Lung (tissue), 12 donors: Measurements from ENCODE around the gene KIAA1755. TPM values are rescaled to one million over a fixed set of nuclear protein-coding genes. Genes with fewer than 3 reads are reported as not detected.

ENCODE experiments used
- ATAC-seq: fragments of 200-7000 bp; cut with Tn5 transposase; one replicate; pipeline ENCODE4 v1.9.1; 2020; ENCODE audit warnings: moderate number of reproducible peaks; ENCODE audit not compliant: insufficient read depth, low FRiP score
- DNase-seq, 3 donors: peaks; one replicate each; pipeline ENCODE4 v3.0.0-alpha.2; 2013 to 2017
- H3K27ac ChIP-seq, 2 donors: one replicate each; pipeline ENCODE4 v1.5.1; 2013; ENCODE audit warnings: mild to moderate bottlenecking in 2 of 2, moderate library complexity in 2 of 2, control low read depth in 1 of 2, inconsistent platforms in 1 of 2, low read depth in 1 of 2, low read length in 1 of 2
- H3K27me3 ChIP-seq, 3 donors: one replicate each; pipeline ENCODE4 v1.5.1; 2013; ENCODE audit warnings: low read length in 2 of 3; ENCODE audit not compliant: control insufficient read depth in 3 of 3, insufficient read depth in 3 of 3
- H3K36me3 ChIP-seq, 4 donors: one replicate each; pipeline ENCODE4 v1.5.1; 2013; ENCODE audit warnings: low read length in 4 of 4, mild to moderate bottlenecking in 1 of 4, moderate library complexity in 1 of 4; ENCODE audit not compliant: control insufficient read depth in 4 of 4, insufficient read depth in 4 of 4
- H3K4me1 ChIP-seq, 5 donors: one replicate each; pipeline ENCODE4 v1.5.1; 2013; ENCODE audit warnings: low read length in 5 of 5, mild to moderate bottlenecking in 2 of 5, moderate library complexity in 1 of 5; ENCODE audit not compliant: control insufficient read depth in 5 of 5, insufficient read depth in 5 of 5
- H3K4me3 ChIP-seq: one replicate; pipeline ENCODE4 v1.5.1; 2013; ENCODE audit warnings: mild to moderate bottlenecking, control low read depth, moderate library complexity
- H3K9ac ChIP-seq, 2 donors: one replicate each; pipeline ENCODE4 v1.5.1; 2013; ENCODE audit warnings: low read length in 2 of 2, control low read depth in 1 of 2; ENCODE audit not compliant: insufficient read depth in 1 of 2
- H3K9me3 ChIP-seq, 4 donors: one replicate each; pipeline ENCODE4 v1.5.1; 2013; ENCODE audit warnings: low read length in 3 of 4, mild to moderate bottlenecking in 1 of 4, moderate library complexity in 1 of 4; ENCODE audit not compliant: control insufficient read depth in 4 of 4, insufficient read depth in 3 of 4
- CTCF ChIP-seq: IDR thresholded peaks from 2 replicates; pipeline ENCODE4 v1.5.1; 2012; ENCODE audit warnings: mild to moderate bottlenecking; ENCODE audit errors: control extremely low read depth, extremely low read depth
- WGBS, 2 donors: extraction: QIAGEN DNeasy Blood & Tissue Kit; methylation state at CpG; one replicate each; pipeline ENCODE4 v1.1.7; 2013; 5-methylcytosine and 5-hydroxymethylcytosine counted together
- polyA plus RNA-seq, 2 donors: library from polyadenylated mRNA; stranded (reverse); fragments of 200-250 nt; gene quantifications; one replicate each; pipeline ENCODE4 v1.2.1, GENCODE V29; 2013
- total RNA-seq, 2 donors: library from RNA; depleted of rRNA in 1 of 2; stranded (reverse); fragments of >200 nt in 1 of 2; gene quantifications; one replicate each; pipeline ENCODE4 v1.2.1, GENCODE V29; 2014 to 2021
- donor health status: control.
- donor health status: control.
- donor health status: Bipolar disorder and iron deficiency.
- donor health status: healthy.
- donor health status: DM: yes; HTN: yes; CAD: no.

The KIAA1755 gene
- total and polyA plus RNA-seq, 4 donors = 0.33 to 2.0 (median 1.3) TPM

GRCh38 chr20:38177201-38177600 lies 83.3 kb downstream of the KIAA1755 start:
- 87 to 89% methylated on average over 9 of the region's 9 CpGs for WGBS, 2 donors
- peaks cover 0 to 5% (median 0%) of the 10 kb centered on the region in 4 donors for H3K9me3 ChIP-seq
- peaks cover 0 to 22% (median 1%) of the 10 kb centered on the region in 5 donors for H3K4me1 ChIP-seq
- DNase-seq = no peak
- no peak overlapping the region for H3K9ac ChIP-seq
- TF ChIP-seq CTCF = no peak
- no peak for ATAC-seq
- H3K4me3 ChIP-seq = no peak overlapping the region
- no peak overlapping the region for H3K27ac ChIP-seq
- H3K27me3 ChIP-seq = no peaks in the 10 kb centered on the region
- H3K36me3 ChIP-seq = no peaks in the 10 kb centered on the region

GRCh38 chr20:38175304-38176180 lies 85.0 kb downstream of the KIAA1755 start:
- Histone ChIP-seq H3K4me3 (no peak overlapping the region), H3K4me1 (peaks cover 0 to 39% (median 1%) of the 10 kb centered on the region in 5 donors), H3K27me3 (no peaks in the 10 kb centered on the region), H3K27ac (no peak overlapping the region), H3K9me3 (no peaks in the 10 kb centered on the region), H3K9ac (no peak overlapping the region), H3K36me3 (no peaks in the 10 kb centered on the region)
- ATAC-seq (no peak), DNase-seq (peak in 1 of 3 donors; percentile 42)
- WGBS, 2 donors = 69 to 72% methylated on average over 16 of the region's 16 CpGs
- TF ChIP-seq CTCF = no peak

GRCh38 chr20:38173237-38174156 lies 87.0 kb downstream of the KIAA1755 start:
- no peak overlapping the region for H3K4me3 ChIP-seq
- no peaks in the 10 kb centered on the region for H3K27me3 ChIP-seq
- DNase-seq (peak in 1 of 3 donors; percentile 42), ATAC-seq (no peak)
- H3K27ac ChIP-seq = no peak overlapping the region
- H3K4me1 ChIP-seq = peaks cover 0 to 46% (median 7%) of the 10 kb centered on the region in 5 donors
- no peak for TF ChIP-seq CTCF
- WGBS, 2 donors = 54 to 72% methylated on average over 14 of the region's 14 CpGs
- H3K36me3 ChIP-seq = no peaks in the 10 kb centered on the region
- H3K9me3 ChIP-seq = no peaks in the 10 kb centered on the region
- no peak overlapping the region for H3K9ac ChIP-seq
